ENCODE measurements around the gene TMEM235. TPM values are rescaled to one million over a fixed set of nuclear protein-coding genes. Genes with fewer than 3 reads are reported as not detected.

TMEM235 gene
- total RNA-seq, 1 donor from 2014 or later, result not detected

- FAIRE-seq (no peak), DNase-seq (ENCODE audit: low read depth) (no peak)
- H3K27me3 ChIP-seq (ENCODE audit: control insufficient read depth, insufficient read depth, low read length), result no peaks in the 10 kb centered on the region
- H3K4me3 ChIP-seq (ENCODE audit: low read depth, low read length), result no peak overlapping the region
- H3K36me3 ChIP-seq (ENCODE audit: control insufficient read depth, insufficient read depth, low read length), result no peaks in the 10 kb centered on the region
- TF ChIP-seq CTCF (IDR thresholded peaks at IDR 0.05; ENCODE audit: insufficient read depth, low read length, severe bottlenecking), result no peak
Observed at GRCh38 chr17:78210111-78210510, 21.3 kb upstream of the TMEM235 start.

- Histone ChIP-seq H3K27me3 (ENCODE audit: control insufficient read depth, insufficient read depth, low read length) (no peaks in the 10 kb centered on the region), H3K4me3 (ENCODE audit: low read depth, low read length) (no peak overlapping the region), H3K36me3 (ENCODE audit: control insufficient read depth, insufficient read depth, low read length) (no peaks in the 10 kb centered on the region)
- no peak for DNase-seq (ENCODE audit: low read depth)
- TF ChIP-seq CTCF (IDR thresholded peaks at IDR 0.05; ENCODE audit: insufficient read depth, low read length, severe bottlenecking), result no peak
- no peak for FAIRE-seq
Observed at GRCh38 chr17:78211032-78211431, 20.4 kb upstream of the TMEM235 start.

GRCh38 chr17:78214016-78214705 lies 17.3 kb upstream of the TMEM235 start, which contains the start of gene BIRC5:
Gene BIRC5 (plus strand): TSS chr17:78214253. CDS start chr17:78214317, 64 bp downstream.
- FAIRE-seq (no peak), DNase-seq (ENCODE audit: low read depth) (peak; percentile 38)
- no peak for TF ChIP-seq CTCF (IDR thresholded peaks at IDR 0.05; ENCODE audit: insufficient read depth, low read length, severe bottlenecking)
- Histone ChIP-seq H3K4me3 (ENCODE audit: low read depth, low read length) (peak within 1 kb of the TSS; percentile 70), H3K27me3 (ENCODE audit: control insufficient read depth, insufficient read depth, low read length) (no peaks in the 10 kb centered on the region), H3K36me3 (ENCODE audit: control insufficient read depth, insufficient read depth, low read length) (no peaks in the 10 kb centered on the region)

GRCh38 chr17:78214706-78215061 lies 16.7 kb upstream of the TMEM235 start:
- no peaks in the 10 kb centered on the region for H3K27me3 ChIP-seq (ENCODE audit: control insufficient read depth, insufficient read depth, low read length)
- FAIRE-seq (no peak), DNase-seq (ENCODE audit: low read depth) (no peak)
- no peak for TF ChIP-seq CTCF (IDR thresholded peaks at IDR 0.05; ENCODE audit: insufficient read depth, low read length, severe bottlenecking)
- no peaks in the 10 kb centered on the region for H3K36me3 ChIP-seq (ENCODE audit: control insufficient read depth, insufficient read depth, low read length)
- peak overlapping the region; percentile 70 for H3K4me3 ChIP-seq (ENCODE audit: low read depth, low read length)

- H3K36me3 ChIP-seq (ENCODE audit: control insufficient read depth, insufficient read depth, low read length), result peaks cover 6% of the 10 kb centered on the region
Observed at GRCh38 chr17:78219396-78220150, 11.9 kb upstream of the TMEM235 start.

More at GRCh38 chr17:78219396-78220150, 11.9 kb upstream of the TMEM235 start:
- TF ChIP-seq CTCF (IDR thresholded peaks at IDR 0.05; ENCODE audit: insufficient read depth, low read length, severe bottlenecking), result no peak
- FAIRE-seq (no peak), DNase-seq (ENCODE audit: low read depth) (no peak)
- Histone ChIP-seq H3K4me3 (ENCODE audit: low read depth, low read length) (no peak overlapping the region), H3K27me3 (ENCODE audit: control insufficient read depth, insufficient read depth, low read length) (no peaks in the 10 kb centered on the region)
